ENCODE results near the gene PBX3.

Gene PBX3

GRCh38 chr9:125970340-125970739 is 223.2 kb downstream of the PBX3 start:
- no peak for DNase-seq

GRCh38 chr9:125971050-125971449 is 223.9 kb downstream of the PBX3 start:
- DNase-seq: no peak

- no peak for DNase-seq
These were observed 225.0 kb downstream of the PBX3 start for GRCh38 chr9:125972012-125972729.

GRCh38 chr9:125973547-125973946 is 226.4 kb downstream of the PBX3 start:
- DNase-seq: no peak

GRCh38 chr9:125974705-125975104 is 227.5 kb downstream of the PBX3 start:
- DNase-seq: no peak

- DNase-seq: no peak
These were observed 230.1 kb downstream of the PBX3 start for GRCh38 chr9:125977223-125977622.

- DNase-seq: no peak
These were observed 232.2 kb downstream of the PBX3 start for GRCh38 chr9:125979383-125979782.

GRCh38 chr9:125982798-125983406 is 235.7 kb downstream of the PBX3 start:
- no peak for DNase-seq

- DNase-seq: no peak
These were observed 236.5 kb downstream of the PBX3 start for GRCh38 chr9:125983681-125984080.

- DNase-seq: no peak
These were observed 237.3 kb downstream of the PBX3 start for GRCh38 chr9:125984461-125984860.

- DNase-seq: no peak
These were observed 238.2 kb downstream of the PBX3 start for GRCh38 chr9:125985142-125985997.

GRCh38 chr9:125985998-125986655 is 239.0 kb downstream of the PBX3 start:
- no peak for DNase-seq

- DNase-seq: no peak
These were observed 239.8 kb downstream of the PBX3 start for GRCh38 chr9:125986966-125987365.

- no peak for DNase-seq
These were observed 240.2 kb downstream of the PBX3 start for GRCh38 chr9:125987420-125987819.

- no peak for DNase-seq
These were observed 241.4 kb downstream of the PBX3 start for GRCh38 chr9:125988479-125989050.

GRCh38 chr9:125989090-125989501 is 241.9 kb downstream of the PBX3 start:
- no peak for DNase-seq

GRCh38 chr9:125989524-125990180 is 242.5 kb downstream of the PBX3 start:
- no peak for DNase-seq

- DNase-seq: no peak
These were observed 243.1 kb downstream of the PBX3 start for GRCh38 chr9:125990186-125990792.

GRCh38 chr9:125990793-125991220 is 243.6 kb downstream of the PBX3 start:
- no peak for DNase-seq

- DNase-seq: no peak
These were observed 244.8 kb downstream of the PBX3 start for GRCh38 chr9:125991886-125992529.
